ENCODE results near the gene SLC6A3.

The SLC6A3 gene

DNA sequence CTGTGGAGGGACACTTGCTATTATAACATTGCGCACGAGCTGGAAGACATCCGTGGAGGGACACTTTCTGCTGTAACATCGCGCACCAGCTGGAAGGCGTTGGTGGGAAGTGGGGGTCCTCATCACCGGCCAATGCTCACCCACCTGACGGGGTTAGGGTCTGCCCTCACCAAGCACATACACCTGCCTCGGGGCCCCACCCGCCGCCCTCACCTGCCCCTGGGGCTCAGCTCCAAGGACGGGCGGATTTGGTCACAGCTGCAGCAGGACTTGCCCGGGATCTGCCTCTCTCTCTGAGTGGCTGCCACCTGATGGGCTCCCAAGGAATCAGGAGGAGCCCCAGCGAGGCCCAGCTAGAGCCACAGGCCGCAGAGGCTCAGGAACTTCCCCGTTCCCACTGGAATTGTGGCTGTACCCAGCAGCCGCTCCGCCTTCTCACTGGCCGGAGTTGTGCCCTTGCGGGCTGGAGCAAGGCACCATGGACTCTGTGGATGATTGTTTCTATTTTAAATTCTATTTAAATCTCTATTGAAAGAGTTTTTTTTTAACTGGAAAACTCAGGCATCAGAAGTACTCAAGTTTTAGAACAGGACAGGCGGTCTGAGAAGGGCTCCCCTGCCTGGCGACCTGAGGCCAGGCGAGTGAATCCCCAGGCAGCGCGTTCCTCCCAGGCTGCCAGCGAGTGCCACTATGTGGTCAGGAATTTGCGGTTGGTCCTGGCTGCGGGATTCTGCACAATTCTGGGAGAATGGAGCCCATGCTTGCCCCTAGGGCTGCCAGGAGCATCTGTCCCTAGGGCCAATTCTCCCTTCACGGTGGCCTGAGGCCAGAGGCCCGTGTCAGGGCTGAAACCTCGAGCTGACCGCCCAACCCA lies 38.9 kb upstream of the SLC6A3 start:
- TF ChIP-seq, protein P1, sequence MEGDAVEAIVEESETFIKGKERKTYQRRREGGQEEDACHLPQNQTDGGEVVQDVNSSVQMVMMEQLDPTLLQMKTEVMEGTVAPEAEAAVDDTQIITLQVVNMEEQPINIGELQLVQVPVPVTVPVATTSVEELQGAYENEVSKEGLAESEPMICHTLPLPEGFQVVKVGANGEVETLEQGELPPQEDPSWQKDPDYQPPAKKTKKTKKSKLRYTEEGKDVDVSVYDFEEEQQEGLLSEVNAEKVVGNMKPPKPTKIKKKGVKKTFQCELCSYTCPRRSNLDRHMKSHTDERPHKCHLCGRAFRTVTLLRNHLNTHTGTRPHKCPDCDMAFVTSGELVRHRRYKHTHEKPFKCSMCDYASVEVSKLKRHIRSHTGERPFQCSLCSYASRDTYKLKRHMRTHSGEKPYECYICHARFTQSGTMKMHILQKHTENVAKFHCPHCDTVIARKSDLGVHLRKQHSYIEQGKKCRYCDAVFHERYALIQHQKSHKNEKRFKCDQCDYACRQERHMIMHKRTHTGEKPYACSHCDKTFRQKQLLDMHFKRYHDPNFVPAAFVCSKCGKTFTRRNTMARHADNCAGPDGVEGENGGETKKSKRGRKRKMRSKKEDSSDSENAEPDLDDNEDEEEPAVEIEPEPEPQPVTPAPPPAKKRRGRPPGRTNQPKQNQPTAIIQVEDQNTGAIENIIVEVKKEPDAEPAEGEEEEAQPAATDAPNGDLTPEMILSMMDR (IDR thresholded peaks at IDR 0.05; ENCODE audit: low read depth, low read length): no peak
- no peak overlapping the region for H3K4me3 ChIP-seq (replicated peaks in 1 of 2; ENCODE audit: low read depth in 2 of 2, low read length in 2 of 2)
- no peak for DNase-seq (ENCODE audit: low read depth in 2 of 2)

GRCh38 chr5:1483064-1483463 lies 37.8 kb upstream of the SLC6A3 start:
- no peak for DNase-seq (ENCODE audit: low read depth in 2 of 2)

GRCh38 chr5:1481959-1482331 lies 36.7 kb upstream of the SLC6A3 start:
- DNase-seq (ENCODE audit: low read depth in 2 of 2): no peak
- TF ChIP-seq, protein P1 (IDR thresholded peaks at IDR 0.05; ENCODE audit: low read depth, low read length): no peak
- H3K4me3 ChIP-seq (replicated peaks in 1 of 2; ENCODE audit: low read depth in 2 of 2, low read length in 2 of 2): no peak overlapping the region

More at GRCh38 chr5:1483064-1483463, 37.8 kb upstream of the SLC6A3 start:
- no peak overlapping the region for H3K4me3 ChIP-seq (replicated peaks in 1 of 2; ENCODE audit: low read depth in 2 of 2, low read length in 2 of 2)
- TF ChIP-seq, protein P1 (IDR thresholded peaks at IDR 0.05; ENCODE audit: low read depth, low read length): no peak

DNA sequence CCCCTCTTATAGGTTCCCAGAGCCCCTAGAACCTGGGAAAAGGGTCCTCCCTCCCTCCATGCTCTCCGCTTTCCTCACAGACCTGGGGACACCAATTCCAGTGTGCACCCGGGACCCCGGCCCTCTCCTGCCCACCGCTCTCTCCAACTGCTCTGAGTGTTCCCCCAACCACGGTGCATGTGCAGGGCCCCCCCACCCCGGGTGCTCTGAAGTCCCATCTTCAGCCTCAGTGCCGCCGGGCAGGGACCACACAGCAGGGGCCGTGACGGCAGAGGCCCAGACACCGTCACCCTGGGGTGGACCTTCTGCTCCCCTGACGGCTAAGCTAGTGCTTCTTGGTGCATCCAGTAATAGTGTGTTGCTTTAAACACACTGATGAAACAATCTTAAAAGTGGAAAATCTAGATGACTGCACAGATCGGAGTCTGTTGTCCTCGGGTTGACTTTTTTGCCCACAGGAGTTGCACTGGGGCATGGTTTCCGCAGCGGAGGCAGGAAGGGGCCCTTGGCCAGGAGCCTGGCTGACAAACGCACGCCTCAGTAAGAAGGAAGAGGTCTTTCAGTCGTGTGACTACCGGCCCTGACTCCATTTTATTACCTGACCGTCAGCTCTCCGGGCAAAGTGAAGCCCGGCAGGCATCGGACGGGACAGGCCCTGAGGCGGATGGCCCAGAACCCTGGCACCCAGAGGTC lies 36.2 kb upstream of the SLC6A3 start:
- TF ChIP-seq, protein P1 (IDR thresholded peaks at IDR 0.05; ENCODE audit: low read depth, low read length): no peak
- DNase-seq (ENCODE audit: low read depth in 2 of 2): no peak
- H3K4me3 ChIP-seq (replicated peaks in 1 of 2; ENCODE audit: low read depth in 2 of 2, low read length in 2 of 2): no peak overlapping the region

- DNase-seq (ENCODE audit: low read depth in 2 of 2): no peak
- TF ChIP-seq, protein P1 (IDR thresholded peaks at IDR 0.05; ENCODE audit: low read depth, low read length): no peak
- H3K4me3 ChIP-seq (replicated peaks in 1 of 2; ENCODE audit: low read depth in 2 of 2, low read length in 2 of 2): no peak overlapping the region
Observed at GRCh38 chr5:1480806-1481205, 35.6 kb upstream of the SLC6A3 start.

- TF ChIP-seq, protein P1 (IDR thresholded peaks at IDR 0.05; ENCODE audit: low read depth, low read length): no peak
- peak; percentile 18 to 54 for DNase-seq (ENCODE audit: low read depth in 2 of 2)
- H3K4me3 ChIP-seq (replicated peaks in 1 of 2; ENCODE audit: low read depth in 2 of 2, low read length in 2 of 2): no peak overlapping the region
Observed at GRCh38 chr5:1480217-1480616, 35.0 kb upstream of the SLC6A3 start.

Measured in cardiac fibroblast (primary cell).